GM12878 (cell line): Measurements from ENCODE around the gene MAP7D2. TPM values are rescaled to one million over a fixed set of nuclear protein-coding genes. Genes with fewer than 3 reads are reported as not detected.
A peak's percentile ranks its signal among the peaks of the same experiment; 100 is the strongest.

Source experiments
- ATAC-seq: fragments of 200-7000 bp; cut with Tn5 transposase; 3 replicates; pipeline ENCODE4 v1.9.1; 2020; ENCODE audit warnings: mild to moderate bottlenecking, moderate library complexity
- BruUV-seq: library from RNA; stranded (reverse); fragments of 400-500 nt; replicated peaks from 2 replicates; lab custom pipeline; 2021; lab: Mats Ljungman, UMichigan
- CTCF ChIA-PET: fragments of 300-600 bp; sonication (Branson Sonifier 250); formaldehyde crosslinking; extraction: SDS; loops from one replicate; lab custom pipeline; 2021; ENCODE audit warnings: inconsistent platforms; lab: Yijun Ruan, JAX
- POLR2A ChIA-PET: fragments of 350-600 bp; formaldehyde crosslinking; extraction: SDS; loops from one replicate; lab custom pipeline; 2021; ENCODE audit warnings: inconsistent platforms; lab: Charles Lee
- RAD21 ChIA-PET: fragments of 300-600 bp; sonication (Branson Sonifier 250); formaldehyde crosslinking; loops from one replicate; lab custom pipeline; 2023; ENCODE audit warnings: antibody characterized with exemption; ENCODE audit not compliant: unreplicated experiment; lab: Charles Lee
- SMC1A ChIA-PET: fragments of 300-600 bp; sonication (Branson Sonifier 250); formaldehyde crosslinking; loops from one replicate; lab custom pipeline; 2023; ENCODE audit not compliant: unreplicated experiment, uncharacterized antibody; lab: Charles Lee
- DNase-seq: peaks from one replicate; pipeline ENCODE4 v3.0.0-alpha.2; 2011; ENCODE audit warnings: low read depth, low spot score
- FAIRE-seq: peaks from 3 replicates; lab custom pipeline; 2011; peaks lifted over from hg19 to GRCh38; lab: Jason Lieb, UNC
- H2AFZ ChIP-seq: 2 replicates; pipeline ENCODE4 v1.6.0; 2011; ENCODE audit warnings: low read depth, low read length, control low read depth; ENCODE audit not compliant: control insufficient read depth
- H3K27ac ChIP-seq: 2 replicates; pipeline ENCODE4 v1.5.1; 2011; ENCODE audit warnings: control low read depth; ENCODE audit not compliant: control insufficient read depth, insufficient read depth
- H3K27me3 ChIP-seq, 2 experiments: replicated peaks in 1 of 2; 2 replicates each; pipeline versions ENCODE4 v1.6.0 to v1.6.1; 2011; ENCODE audit warnings: low read length in 1 of 2; ENCODE audit not compliant: control insufficient read depth in 2 of 2, insufficient read depth in 2 of 2
- H3K36me3 ChIP-seq, 2 experiments: 2 replicates each; pipeline ENCODE4 v1.5.1; 2011; ENCODE audit warnings: low read length in 1 of 2; ENCODE audit not compliant: control insufficient read depth in 2 of 2, insufficient read depth in 2 of 2
- H3K4me1 ChIP-seq: 2 replicates; pipeline ENCODE4 v1.6.1; 2011; ENCODE audit warnings: mild to moderate bottlenecking, low read length, moderate library complexity, mixed read lengths; ENCODE audit not compliant: control insufficient read depth, insufficient read depth
- H3K4me2 ChIP-seq: 2 replicates; pipeline ENCODE4 v1.6.0; 2011; ENCODE audit warnings: control low read depth; ENCODE audit not compliant: control insufficient read depth, insufficient read depth
- H3K4me3 ChIP-seq: fragments of 200-600 bp; sonication (generic); 2 replicates; pipeline ENCODE4 v1.5.1; 2016
- H3K79me2 ChIP-seq: 2 replicates; pipeline ENCODE4 v1.6.0; 2011; ENCODE audit warnings: low read length; ENCODE audit not compliant: control insufficient read depth, insufficient read depth
- H3K9ac ChIP-seq: 2 replicates; pipeline ENCODE4 v1.8.0; 2011; ENCODE audit warnings: low read length, control low read depth, mixed read lengths; ENCODE audit not compliant: control insufficient read depth, insufficient read depth
- H3K9me3 ChIP-seq: replicated peaks from 3 replicates; pipeline ENCODE4 v1.5.1; 2011; ENCODE audit warnings: mild to moderate bottlenecking, low read length; ENCODE audit not compliant: control insufficient read depth, insufficient read depth
- H4K20me1 ChIP-seq: 2 replicates; pipeline ENCODE4 v1.6.0; 2011; ENCODE audit not compliant: control insufficient read depth, insufficient read depth
- NFXL1 ChIP-seq: fragments of 450-650 bp; IDR thresholded peaks from 2 replicates; pipeline ENCODE4 v1.6.1; 2017; ENCODE audit warnings: antibody characterized with exemption, mild to moderate bottlenecking, borderline replicate concordance
- PKNOX1 ChIP-seq: fragments of 450-650 bp; IDR thresholded peaks from 2 replicates; pipeline ENCODE4 v1.6.1; 2016; ENCODE audit warnings: mild to moderate bottlenecking
- SMAD5 ChIP-seq: IDR thresholded peaks from 2 replicates; pipeline ENCODE4 v1.6.1; 2016; ENCODE audit warnings: antibody characterized with exemption, low read depth
- WGBS: methylation state at CpG from one replicate; pipeline ENCODE4 v1.1.6; 2016; ENCODE audit warnings: low lambda C conversion rate; ENCODE audit not compliant: insufficient replicate concordance, insufficient coverage; ENCODE audit errors: missing lambda C conversion rate; 5-methylcytosine and 5-hydroxymethylcytosine counted together
- in situ Hi-C: fragments of 300-500 bp; cut with MboI; formaldehyde crosslinking; loops from 9 replicates; pipeline ENCODE4 v1.14.3; 2018; ENCODE audit warnings: mixed read lengths
- intact Hi-C: fragments of 100-400 bp; cut with micrococcal nuclease; formaldehyde crosslinking; loops from one replicate; pipeline ENCODE4 v1.14.2; 2022; ENCODE audit not compliant: unreplicated experiment
- polyA plus RNA-seq, 11 experiments: library from polyadenylated mRNA; depleted of rRNA in 4 of 11; unstranded in 6 of 11; stranded (reverse) in 5 of 11; fragments of >200 nt; fragmentation: Nextera tagmentation in 4 of 11; fragmentation: Illumina TruSeq in 1 of 11; extraction: Ambion mirVana in 4 of 11; extraction: Trizol in 1 of 11; gene quantifications; 1 replicate in 1 of 11; 2 replicates in 10 of 11; pipeline versions ENCODE4 v1.2.1 to v1.2.3, GENCODE V29; 2011 to 2016; ENCODE audit warnings: inconsistent platforms in 2 of 11, missing spikeins in 2 of 11, low read depth in 1 of 11
- total RNA-seq, 4 experiments: library from RNA; depleted of rRNA in 3 of 4; stranded (reverse); fragments of >200 nt in 3 of 4; fragmentation: Illumina TruSeq in 1 of 4; extraction: Trizol in 1 of 4; gene quantifications; 2 replicates each; pipeline versions ENCODE4 v1.2.1 to v1.2.3, GENCODE V29; 2013 to 2021
- TF ChIP-seq, protein P1 (sequence below): fragments of 450-650 bp; IDR thresholded peaks from 2 replicates; pipeline ENCODE4 v1.6.1; 2016; ENCODE audit warnings: mild to moderate bottlenecking

Gene MAP7D2
- total and polyA plus RNA-seq, 10 of the 15 experiments (the other 5 are each of a cell fraction or from before 2014, with no cell fraction given): 0.06 to 18.4 (median 0.22) TPM

DNA sequence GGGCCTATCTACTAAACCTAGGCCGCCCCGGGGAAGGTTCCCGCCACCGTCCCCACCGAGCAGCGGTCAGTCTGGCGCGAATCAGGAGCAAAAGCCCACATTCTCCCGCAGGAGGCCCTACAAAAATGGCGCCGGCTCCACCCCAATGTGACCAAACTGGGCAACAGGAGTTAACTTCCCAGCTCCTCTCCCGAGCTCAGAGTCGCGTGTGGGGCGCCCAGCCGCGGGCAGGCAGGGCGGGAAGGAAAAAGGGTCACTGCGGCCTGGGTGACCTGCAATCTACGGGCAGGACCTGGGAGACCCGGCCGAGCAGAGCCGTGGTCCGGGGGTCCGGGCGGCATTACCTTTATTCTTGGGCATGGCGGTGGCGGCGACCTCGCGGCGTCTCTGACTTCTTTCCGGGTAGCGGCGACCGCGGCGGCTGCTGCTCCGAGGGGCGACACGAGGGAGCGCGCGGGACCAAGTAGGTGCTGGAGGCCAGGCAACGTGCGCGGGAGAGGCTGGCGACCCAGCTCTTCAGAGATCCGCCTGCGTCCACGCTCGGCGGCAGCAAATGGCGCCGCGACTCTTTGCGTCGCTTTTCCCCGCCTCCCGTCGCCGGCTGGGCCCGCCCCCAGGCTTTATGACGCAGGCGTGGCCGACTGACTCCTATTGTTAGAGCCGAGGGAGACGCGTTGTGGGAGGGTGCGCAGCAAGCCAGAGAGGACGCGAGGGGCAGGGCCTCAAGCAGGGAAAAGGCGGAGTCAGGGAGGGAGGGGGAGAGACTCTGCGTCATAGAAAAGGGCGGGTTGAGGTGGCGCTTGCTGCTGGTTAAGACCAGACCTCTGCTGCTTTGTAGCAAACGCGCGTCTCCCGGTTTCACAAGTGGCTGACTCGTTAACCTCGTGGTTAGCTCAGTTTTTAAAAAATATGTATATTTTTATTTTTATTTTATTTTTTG, 24.8 kb upstream of the MAP7D2 start, which contains the start of gene EIF1AX (continued):
- 0 out of 2 replicates have a peak, but pooled peaks have one; percentile 51 for TF ChIP-seq SMAD5
- TF ChIP-seq, protein P1, sequence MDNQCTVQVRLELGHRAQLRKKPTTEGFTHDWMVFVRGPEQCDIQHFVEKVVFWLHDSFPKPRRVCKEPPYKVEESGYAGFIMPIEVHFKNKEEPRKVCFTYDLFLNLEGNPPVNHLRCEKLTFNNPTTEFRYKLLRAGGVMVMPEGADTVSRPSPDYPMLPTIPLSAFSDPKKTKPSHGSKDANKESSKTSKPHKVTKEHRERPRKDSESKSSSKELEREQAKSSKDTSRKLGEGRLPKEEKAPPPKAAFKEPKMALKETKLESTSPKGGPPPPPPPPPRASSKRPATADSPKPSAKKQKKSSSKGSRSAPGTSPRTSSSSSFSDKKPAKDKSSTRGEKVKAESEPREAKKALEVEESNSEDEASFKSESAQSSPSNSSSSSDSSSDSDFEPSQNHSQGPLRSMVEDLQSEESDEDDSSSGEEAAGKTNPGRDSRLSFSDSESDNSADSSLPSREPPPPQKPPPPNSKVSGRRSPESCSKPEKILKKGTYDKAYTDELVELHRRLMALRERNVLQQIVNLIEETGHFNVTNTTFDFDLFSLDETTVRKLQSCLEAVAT: 0 out of 2 replicates have a peak, but pooled peaks have one; percentile 14

DNA sequence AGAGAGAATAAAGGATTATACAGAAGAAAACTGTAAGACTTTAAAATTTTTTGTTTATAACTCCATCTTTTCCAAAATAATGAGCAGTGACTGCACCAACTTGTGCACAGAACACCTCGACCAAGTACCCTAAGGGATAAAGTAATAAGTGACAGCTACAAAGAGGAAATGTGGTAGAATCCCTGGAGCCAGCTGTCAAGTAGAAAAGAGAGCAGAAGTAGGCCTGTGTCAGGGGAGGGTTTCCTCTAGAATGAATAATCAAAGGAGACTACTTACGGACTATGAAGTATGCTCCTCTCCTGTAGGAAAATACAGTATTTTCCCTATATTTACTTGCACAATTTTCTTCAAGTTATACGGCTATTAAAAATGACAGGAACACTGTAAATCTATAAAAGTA, 23.7 kb upstream of the MAP7D2 start:
- WGBS: 0% methylated on average over 3 of the region's 3 CpGs
- Histone ChIP-seq H2AFZ (no peak overlapping the region), H4K20me1 (no peaks in the 10 kb centered on the region), H3K4me2 (peak overlapping the region; percentile 87), H3K27me3 (no peaks in the 10 kb centered on the region), H3K9me3 (no peaks in the 10 kb centered on the region), H3K9ac (peak overlapping the region; percentile 93), H3K4me3 (peak overlapping the region; percentile 97), H3K36me3 (peaks cover 0 to 7% of the 10 kb centered on the region in 2 experiments; a peak in 2 of 4 replicates), H3K27ac (peak overlapping the region; percentile 82; the same call in 1 of the 2 replicates), H3K79me2 (peaks cover 41% of the 10 kb centered on the region), H3K4me1 (peaks cover 8% of the 10 kb centered on the region; the same call in 1 of the 2 replicates)
- ChIA-PET RAD21 (no interaction called here), SMC1A (interaction anchor here (1.0 to 1.4 kb wide), 3 partner anchors 9 to 73 kb away, joined by 3 to 4 read pairs (median 3); no protein-coding TSS in a partner anchor), POLR2A (interaction anchor here (0.8 to 1.9 kb wide), 2 partner anchors 12 to 236 kb away, joined by 3 to 5 read pairs; no protein-coding TSS in a partner anchor), CTCF (interaction anchor here (1.0 kb wide), 1 partner anchor 12 kb away, joined by 3 read pairs; no protein-coding TSS in a partner anchor)
- in situ Hi-C loops: no loop called here
- no peak for FAIRE-seq
- no peak for TF ChIP-seq NFXL1
- 0 out of 2 replicates have a peak, but pooled peaks have one; percentile 24 for TF ChIP-seq PKNOX1
- intact Hi-C loops: no loop called here
- no peak for DNase-seq
- no TSS peak for BruUV-seq
- no peak for ATAC-seq
